MM.1S (cell line): ENCODE results near the gene ENTPD2.

Experiments used
- DNase-seq: peaks from one replicate; pipeline ENCODE4 v3.0.0-alpha.2; 2015
- H2AFZ ChIP-seq: fragments of 300-600 bp; sonication (generic); 2 replicates; pipeline ENCODE4 v1.6.0; 2016; ENCODE audit warnings: antibody characterized with exemption, low read length
- H3F3A ChIP-seq: fragments of 300-600 bp; sonication (generic); 2 replicates; pipeline ENCODE4 v1.6.1; 2016; ENCODE audit warnings: mild to moderate bottlenecking, antibody characterized with exemption, low read length, moderate library complexity, mixed read lengths; ENCODE audit not compliant: insufficient read depth
- H3K27ac ChIP-seq: fragments of 300-600 bp; sonication (generic); 2 replicates; pipeline ENCODE4 v1.5.1; 2016; ENCODE audit warnings: mild to moderate bottlenecking, low read length
- H3K27me3 ChIP-seq: fragments of 300-600 bp; sonication (generic); replicated peaks from 2 replicates; pipeline ENCODE4 v1.6.0; 2016; ENCODE audit warnings: low read length; ENCODE audit not compliant: insufficient read depth
- H3K36me3 ChIP-seq: fragments of 300-600 bp; sonication (generic); replicated peaks from 2 replicates; pipeline ENCODE4 v1.6.1; 2016; ENCODE audit warnings: mild to moderate bottlenecking, low read length, mixed read lengths; ENCODE audit not compliant: insufficient read depth
- H3K4me1 ChIP-seq: fragments of 300-600 bp; sonication (generic); 2 replicates; pipeline ENCODE4 v1.6.1; 2016; ENCODE audit warnings: low read length, mixed read lengths
- H3K4me2 ChIP-seq: fragments of 300-600 bp; sonication (generic); 2 replicates; pipeline ENCODE4 v1.6.0; 2016; ENCODE audit warnings: low read depth, low read length
- H3K4me3 ChIP-seq: fragments of 300-600 bp; sonication (generic); 2 replicates; pipeline ENCODE4 v1.5.1; 2016; ENCODE audit warnings: low read length, mixed read lengths
- H3K79me2 ChIP-seq: fragments of 300-600 bp; sonication (generic); 2 replicates; pipeline ENCODE4 v1.6.1; 2016; ENCODE audit warnings: mixed run types, low read length, mixed read lengths
- H3K9ac ChIP-seq: fragments of 300-600 bp; sonication (generic); 2 replicates; pipeline ENCODE4 v1.6.1; 2016; ENCODE audit warnings: low read length, mixed read lengths
- H3K9me2 ChIP-seq: fragments of 300-600 bp; sonication (generic); replicated peaks from 2 replicates; pipeline ENCODE4 v1.6.1; 2016; ENCODE audit warnings: mild to moderate bottlenecking, low read length, mixed read lengths; ENCODE audit not compliant: insufficient read depth
- H3K9me3 ChIP-seq: fragments of 300-600 bp; sonication (generic); replicated peaks from 2 replicates; pipeline ENCODE4 v1.6.1; 2016; ENCODE audit warnings: mild to moderate bottlenecking, low read length, mixed read lengths; ENCODE audit not compliant: insufficient read depth
- H4K20me1 ChIP-seq: fragments of 300-600 bp; sonication (generic); 2 replicates; pipeline ENCODE4 v1.6.1; 2016; ENCODE audit warnings: mild to moderate bottlenecking, low read length, moderate library complexity, mixed read lengths; ENCODE audit not compliant: insufficient read depth
- EZH2 ChIP-seq: fragments of 300-600 bp; sonication (generic); optimal IDR thresholded peaks from 2 replicates; pipeline ENCODE3; 2017; ENCODE audit warnings: low read depth, mild to moderate bottlenecking, antibody characterized with exemption, low read length, mixed read lengths
- EZH2phosphoT487 ChIP-seq: fragments of 300-600 bp; sonication (generic); IDR thresholded peaks from 2 replicates; pipeline ENCODE4 v1.6.1; 2018; ENCODE audit warnings: antibody characterized with exemption, low read length
- TF ChIP-seq, protein P1 (sequence below): fragments of 300-600 bp; sonication (generic); IDR thresholded peaks from 2 replicates; pipeline ENCODE4 v1.5.1; 2016; ENCODE audit warnings: antibody characterized with exemption, low read length, mixed read lengths

ENTPD2 gene

DNA sequence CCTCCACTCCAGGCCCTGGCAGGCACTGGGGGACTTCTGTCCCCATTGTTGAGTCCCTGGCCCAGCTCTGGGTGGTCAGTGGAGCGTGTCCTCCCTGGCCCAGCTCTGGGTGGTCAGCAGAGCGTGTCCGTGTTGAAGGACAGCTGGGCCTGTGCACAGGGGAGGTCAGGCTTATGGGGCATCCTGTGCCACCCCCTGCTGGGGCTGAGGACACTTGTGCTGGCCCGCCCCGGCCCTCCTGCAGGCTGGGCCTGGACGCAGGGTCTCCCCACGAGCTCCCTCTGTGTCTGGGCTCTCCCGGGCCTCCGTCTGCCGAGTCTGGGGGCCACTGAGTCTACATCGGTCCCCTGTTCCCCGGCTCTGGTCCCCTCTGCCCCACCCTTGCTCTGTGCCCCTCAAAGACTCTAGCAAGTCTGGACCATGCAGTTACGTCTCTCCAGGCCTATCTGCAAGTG lies 46.0 kb downstream of the ENTPD2 start:
- H3K9me2 ChIP-seq = no peaks in the 10 kb centered on the region
- no peaks in the 10 kb centered on the region for H3K9me3 ChIP-seq
- H2AFZ ChIP-seq = no peak overlapping the region
- H3K79me2 ChIP-seq = no peaks in the 10 kb centered on the region
- H3F3A ChIP-seq = no peaks in the 10 kb centered on the region
- no peak overlapping the region for H3K4me2 ChIP-seq
- H3K27me3 ChIP-seq = peaks cover 43% of the 10 kb centered on the region
- TF ChIP-seq EZH2 = no peak
- TF ChIP-seq, protein P1, sequence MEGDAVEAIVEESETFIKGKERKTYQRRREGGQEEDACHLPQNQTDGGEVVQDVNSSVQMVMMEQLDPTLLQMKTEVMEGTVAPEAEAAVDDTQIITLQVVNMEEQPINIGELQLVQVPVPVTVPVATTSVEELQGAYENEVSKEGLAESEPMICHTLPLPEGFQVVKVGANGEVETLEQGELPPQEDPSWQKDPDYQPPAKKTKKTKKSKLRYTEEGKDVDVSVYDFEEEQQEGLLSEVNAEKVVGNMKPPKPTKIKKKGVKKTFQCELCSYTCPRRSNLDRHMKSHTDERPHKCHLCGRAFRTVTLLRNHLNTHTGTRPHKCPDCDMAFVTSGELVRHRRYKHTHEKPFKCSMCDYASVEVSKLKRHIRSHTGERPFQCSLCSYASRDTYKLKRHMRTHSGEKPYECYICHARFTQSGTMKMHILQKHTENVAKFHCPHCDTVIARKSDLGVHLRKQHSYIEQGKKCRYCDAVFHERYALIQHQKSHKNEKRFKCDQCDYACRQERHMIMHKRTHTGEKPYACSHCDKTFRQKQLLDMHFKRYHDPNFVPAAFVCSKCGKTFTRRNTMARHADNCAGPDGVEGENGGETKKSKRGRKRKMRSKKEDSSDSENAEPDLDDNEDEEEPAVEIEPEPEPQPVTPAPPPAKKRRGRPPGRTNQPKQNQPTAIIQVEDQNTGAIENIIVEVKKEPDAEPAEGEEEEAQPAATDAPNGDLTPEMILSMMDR = no peak
- no peak for TF ChIP-seq EZH2phosphoT487
- H3K36me3 ChIP-seq = no peaks in the 10 kb centered on the region
- H3K4me1 ChIP-seq = no peaks in the 10 kb centered on the region
- no peak overlapping the region for H3K27ac ChIP-seq
- no peak overlapping the region for H3K9ac ChIP-seq
- no peaks in the 10 kb centered on the region for H4K20me1 ChIP-seq
- no peak overlapping the region for H3K4me3 ChIP-seq
- no peak for DNase-seq

DNA sequence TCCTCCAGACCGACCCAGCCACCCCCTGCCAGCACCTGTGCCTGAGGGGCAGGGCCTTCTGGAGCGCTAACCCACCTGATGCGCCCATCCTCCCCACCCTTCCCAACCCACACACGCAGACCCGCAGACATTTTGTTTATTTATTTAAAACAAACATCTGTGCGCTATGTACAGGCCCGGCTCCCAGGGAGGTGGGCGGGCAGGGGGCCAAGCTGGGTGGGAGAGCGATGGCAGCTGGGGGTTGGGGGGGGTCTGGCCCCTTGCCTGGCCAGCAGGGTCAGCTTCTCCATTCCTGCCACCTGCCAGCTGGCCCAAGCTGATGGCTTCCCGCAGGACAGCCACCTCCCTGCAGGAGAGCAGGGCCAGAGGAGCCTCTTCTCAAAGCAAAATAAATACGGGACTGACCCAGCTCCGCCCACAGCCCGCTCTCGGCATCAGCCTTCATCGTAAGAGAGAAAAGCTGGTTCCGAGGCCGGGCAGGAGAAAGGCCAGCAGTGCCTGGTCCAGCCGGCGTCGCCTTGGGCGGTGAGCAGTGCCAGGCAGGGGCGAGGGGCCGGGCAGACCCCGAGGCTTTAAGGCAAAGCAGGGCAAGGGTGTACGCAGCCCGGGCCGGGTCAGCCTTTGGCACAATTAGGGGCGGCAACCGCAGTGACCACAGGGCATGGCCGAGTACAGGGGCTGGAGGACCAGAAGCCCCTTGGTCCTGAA lies 46.6 kb downstream of the ENTPD2 start:
- DNase-seq = no peak
- Histone ChIP-seq H3K27me3 (peaks cover 49% of the 10 kb centered on the region), H3K79me2 (no peaks in the 10 kb centered on the region), H3K36me3 (no peaks in the 10 kb centered on the region), H3K9ac (no peak overlapping the region), H2AFZ (no peak overlapping the region), H3K4me3 (no peak overlapping the region), H3K4me2 (no peak overlapping the region), H4K20me1 (no peaks in the 10 kb centered on the region), H3K9me2 (no peaks in the 10 kb centered on the region), H3K9me3 (no peaks in the 10 kb centered on the region), H3K27ac (no peak overlapping the region), H3K4me1 (no peaks in the 10 kb centered on the region), H3F3A (no peaks in the 10 kb centered on the region)
- no peak for TF ChIP-seq EZH2phosphoT487
- TF ChIP-seq, protein P1 = no peak

DNA sequence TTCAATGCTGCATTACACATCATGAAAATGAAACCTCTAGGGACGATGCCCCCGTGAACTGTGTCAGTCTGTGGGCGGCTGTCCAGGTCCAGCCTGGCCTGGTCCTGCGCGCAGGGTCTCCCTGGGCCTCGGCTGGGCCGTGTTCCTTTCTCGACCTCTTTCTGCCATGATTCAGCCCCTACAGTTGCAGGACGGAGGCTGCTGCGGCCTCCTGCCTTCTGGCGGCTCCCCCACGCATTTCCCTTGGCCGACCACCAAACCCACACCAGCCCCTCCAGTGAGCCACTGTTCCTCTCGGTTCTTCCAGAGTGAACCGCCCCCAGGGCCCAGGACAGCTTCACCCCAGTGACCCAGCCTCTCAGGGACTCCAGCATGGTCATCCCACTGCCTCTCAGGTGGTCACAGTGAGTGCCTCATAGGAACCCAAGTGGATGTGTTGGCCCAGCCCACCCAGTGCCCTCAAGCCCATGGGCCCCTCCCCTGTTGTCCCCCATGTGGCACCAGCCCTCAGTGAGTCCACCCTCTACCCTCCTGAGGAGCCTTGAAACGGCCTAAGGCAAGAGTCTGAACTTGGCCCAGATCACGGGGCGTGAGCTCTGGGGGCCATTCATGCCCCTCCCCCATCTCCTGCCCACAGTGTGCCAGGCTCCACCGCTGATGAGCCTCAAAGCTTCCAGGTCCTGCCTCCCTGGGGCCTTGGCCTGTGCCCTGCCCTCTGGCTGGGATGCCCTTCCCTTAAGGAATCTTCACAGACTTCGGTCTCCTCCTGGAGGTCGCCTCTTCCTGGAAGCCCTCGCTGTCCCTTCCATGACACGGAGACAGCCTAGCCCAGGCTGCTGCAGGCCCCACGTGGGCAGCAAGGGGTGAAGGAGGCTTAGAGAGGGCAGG lies 47.5 kb downstream of the ENTPD2 start:
- H3K4me2 ChIP-seq = no peak overlapping the region
- H3K9ac ChIP-seq = no peak overlapping the region
- TF ChIP-seq EZH2phosphoT487 (no peak), EZH2 (no peak)
- TF ChIP-seq, protein P1 = no peak
- H3K79me2 ChIP-seq = no peaks in the 10 kb centered on the region
- H3K4me1 ChIP-seq = no peaks in the 10 kb centered on the region
- no peaks in the 10 kb centered on the region for H3K9me3 ChIP-seq
- no peaks in the 10 kb centered on the region for H4K20me1 ChIP-seq
- H3F3A ChIP-seq = no peaks in the 10 kb centered on the region
- no peak overlapping the region for H2AFZ ChIP-seq
- H3K9me2 ChIP-seq = no peaks in the 10 kb centered on the region
- no peak overlapping the region for H3K27ac ChIP-seq
- H3K27me3 ChIP-seq = peaks cover 57% of the 10 kb centered on the region
- H3K36me3 ChIP-seq = no peaks in the 10 kb centered on the region
- no peak for DNase-seq
- no peak overlapping the region for H3K4me3 ChIP-seq
